ENCODE results near the gene ATP5PD.

ATP5PD gene

GRCh38 chr17:75091855-75092327 lies 45.1 kb upstream of the ATP5PD start:
- Histone ChIP-seq H3K9ac (no peak overlapping the region), H3K27ac (no peak overlapping the region)

GRCh38 chr17:75090871-75091854 lies 44.4 kb upstream of the ATP5PD start:
- no peaks in the 10 kb centered on the region for H3K36me3 ChIP-seq (ENCODE audit: control insufficient read depth, insufficient read depth, low read length)
- peaks cover 4% of the 10 kb centered on the region for H3K79me2 ChIP-seq
- H3K4me1 ChIP-seq, result peaks cover 20% of the 10 kb centered on the region
- no peak overlapping the region for H3K4me3 ChIP-seq (ENCODE audit: low read depth, low read length)
- no peaks in the 10 kb centered on the region for H3K9me3 ChIP-seq (ENCODE audit: control insufficient read depth, low read length)
- no peaks in the 10 kb centered on the region for H3K27me3 ChIP-seq (ENCODE audit: control insufficient read depth, insufficient read depth, low read length)
- peak overlapping the region; percentile 73 for H2AFZ ChIP-seq
- no peak for TF ChIP-seq CTCF (IDR thresholded peaks at IDR 0.05)
- H3K4me2 ChIP-seq (ENCODE audit: low read length), result peak overlapping the region; percentile 22
- H3K27ac ChIP-seq, result peak overlapping the region; percentile 37
- no peak overlapping the region for H3K9ac ChIP-seq

More at GRCh38 chr17:75091855-75092327, 45.1 kb upstream of the ATP5PD start:
- Histone ChIP-seq H3K9me3 (ENCODE audit: control insufficient read depth, low read length) (no peaks in the 10 kb centered on the region), H3K4me2 (ENCODE audit: low read length) (no peak overlapping the region), H3K4me3 (ENCODE audit: low read depth, low read length) (no peak overlapping the region), H3K79me2 (peaks cover 4% of the 10 kb centered on the region), H3K27me3 (ENCODE audit: control insufficient read depth, insufficient read depth, low read length) (no peaks in the 10 kb centered on the region), H3K4me1 (peaks cover 20% of the 10 kb centered on the region), H2AFZ (no peak overlapping the region), H3K36me3 (ENCODE audit: control insufficient read depth, insufficient read depth, low read length) (no peaks in the 10 kb centered on the region)
- TF ChIP-seq CTCF (IDR thresholded peaks at IDR 0.05), result no peak

GRCh38 chr17:75088465-75089417 lies 42.0 kb upstream of the ATP5PD start:
- peaks cover 20% of the 10 kb centered on the region for H3K4me1 ChIP-seq
- peak overlapping the region; percentile 59 for H3K4me3 ChIP-seq (ENCODE audit: low read depth, low read length)
- H3K36me3 ChIP-seq (ENCODE audit: control insufficient read depth, insufficient read depth, low read length), result no peaks in the 10 kb centered on the region
- no peaks in the 10 kb centered on the region for H3K9me3 ChIP-seq (ENCODE audit: control insufficient read depth, low read length)
- peak overlapping the region; percentile 50 for H3K9ac ChIP-seq
- H3K79me2 ChIP-seq, result peaks cover 4% of the 10 kb centered on the region
- peak overlapping the region; percentile 64 for H3K4me2 ChIP-seq (ENCODE audit: low read length)
- peak overlapping the region; percentile 99 for H2AFZ ChIP-seq
- no peaks in the 10 kb centered on the region for H3K27me3 ChIP-seq (ENCODE audit: control insufficient read depth, insufficient read depth, low read length)
- TF ChIP-seq CTCF (IDR thresholded peaks at IDR 0.05), result no peak
- peak overlapping the region; percentile 54 for H3K27ac ChIP-seq

GRCh38 chr17:75087558-75088453 lies 41.0 kb upstream of the ATP5PD start, which contains the start of gene SLC16A5:
Gene SLC16A5, plus strand, starts transcription at chr17:75087954. Its CDS starts 5,683 bp downstream, at chr17:75093637.
- H3K4me2 ChIP-seq (ENCODE audit: low read length), result peak within 1 kb of the TSS; percentile 64
- no peak for TF ChIP-seq CTCF (IDR thresholded peaks at IDR 0.05)
- no peaks in the 10 kb centered on the region for H3K27me3 ChIP-seq (ENCODE audit: control insufficient read depth, insufficient read depth, low read length)
- H3K9me3 ChIP-seq (ENCODE audit: control insufficient read depth, low read length), result no peaks in the 10 kb centered on the region
- peak within 1 kb of the TSS; percentile 50 for H3K9ac ChIP-seq
- H3K36me3 ChIP-seq (ENCODE audit: control insufficient read depth, insufficient read depth, low read length), result no peaks in the 10 kb centered on the region
- H2AFZ ChIP-seq, result peak within 1 kb of the TSS; percentile 99
- peak within 1 kb of the TSS; percentile 54 for H3K27ac ChIP-seq
- peaks cover 20% of the 10 kb centered on the region for H3K4me1 ChIP-seq
- H3K79me2 ChIP-seq, result peaks cover 4% of the 10 kb centered on the region
- H3K4me3 ChIP-seq (ENCODE audit: low read depth, low read length), result peak within 1 kb of the TSS; percentile 59

Measured in parathyroid adenoma (tissue), 2 donors.